ENCODE results near the gene FAN1. TPM values are rescaled to one million over a fixed set of nuclear protein-coding genes. Genes with fewer than 3 reads are reported as not detected.
"Not testable (repeated sequence)": the region's sequence is repeated elsewhere in the genome, so short reads cannot be mapped to it uniquely, and the experiment has no call there.

FAN1 gene
- 13.6 TPM for polyA plus RNA-seq (2013, experiment 1 of 2; ENCODE audit: insufficient read length)
- 14.1 TPM for polyA plus RNA-seq (2013, experiment 2 of 2; ENCODE audit: insufficient read length)

DNA sequence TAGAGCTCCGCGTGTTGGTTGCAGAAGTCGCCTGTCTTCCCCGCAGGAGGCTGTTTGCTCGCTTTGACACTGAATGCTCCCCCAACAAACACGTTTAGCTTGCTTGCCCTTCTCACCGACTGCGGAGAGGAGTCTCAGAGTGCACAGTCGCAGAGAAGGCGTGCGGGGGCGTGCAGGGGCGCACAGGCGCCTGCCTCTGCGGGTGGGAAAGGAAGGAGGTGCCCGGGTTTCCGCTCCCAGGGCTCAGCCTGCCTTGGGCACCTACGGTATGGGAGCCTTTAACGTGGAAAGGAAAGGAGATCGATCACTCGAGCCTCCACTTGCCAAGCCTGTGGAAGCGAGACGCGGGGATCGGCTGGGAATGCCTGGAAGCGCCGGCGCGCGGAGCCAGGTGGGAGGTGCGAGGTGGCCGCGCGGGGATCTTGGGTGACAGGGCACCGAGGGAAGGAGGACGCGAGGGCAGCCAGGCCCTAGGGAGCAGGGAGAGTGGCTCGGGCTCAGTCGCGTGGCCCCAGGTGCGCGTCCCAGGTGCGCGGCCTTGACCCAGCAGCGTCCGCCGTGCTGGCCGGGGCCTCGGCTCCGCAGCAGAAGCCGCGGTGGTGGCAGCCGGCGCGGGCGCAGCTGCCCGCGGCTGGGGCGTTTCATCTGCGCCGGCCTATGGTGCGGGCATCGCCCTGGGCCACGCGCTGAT, at the start of gene FAN1:
Gene FAN1, plus strand, starts transcription at position 419 of the 691 bp plus-strand sequence. CDS start 749 bp downstream, outside the sequence.
- peak; percentile 85 for DNase-seq

- DNase-seq: peak; percentile 27
Observed at GRCh38 chr15:30859091-30859874, 44.4 kb upstream of the FAN1 start.

- no peak for DNase-seq
Observed at GRCh38 chr15:30865257-30865656, 38.5 kb upstream of the FAN1 start.

GRCh38 chr15:30870681-30871080, 33.0 kb upstream of the FAN1 start:
- no peak for DNase-seq

GRCh38 chr15:30872341-30872748, 31.4 kb upstream of the FAN1 start:
- no peak for DNase-seq

- no peak for DNase-seq
Observed at GRCh38 chr15:30877070-30877469, 26.6 kb upstream of the FAN1 start.

DNA sequence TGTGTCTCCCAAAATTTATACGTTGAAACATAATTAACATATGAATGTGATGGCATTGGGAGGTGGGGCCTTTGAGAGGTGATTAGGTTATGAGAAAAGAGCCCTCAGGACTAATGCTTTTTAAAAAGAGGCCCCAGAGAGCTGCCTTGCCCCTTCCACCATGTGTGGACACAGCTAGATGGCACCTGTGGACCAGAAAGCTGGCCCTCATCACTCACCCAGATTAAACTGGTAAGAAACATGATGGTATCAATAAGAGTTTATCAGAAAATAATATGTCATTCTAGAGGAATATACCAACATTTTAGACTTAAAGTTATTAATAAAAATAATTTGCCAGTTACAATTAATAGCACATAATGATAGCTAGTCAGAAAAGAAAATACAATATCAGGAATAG, 25.2 kb upstream of the FAN1 start:
- DNase-seq: no peak

- no peak for DNase-seq
Observed at GRCh38 chr15:30882849-30883433, 20.8 kb upstream of the FAN1 start.

DNA sequence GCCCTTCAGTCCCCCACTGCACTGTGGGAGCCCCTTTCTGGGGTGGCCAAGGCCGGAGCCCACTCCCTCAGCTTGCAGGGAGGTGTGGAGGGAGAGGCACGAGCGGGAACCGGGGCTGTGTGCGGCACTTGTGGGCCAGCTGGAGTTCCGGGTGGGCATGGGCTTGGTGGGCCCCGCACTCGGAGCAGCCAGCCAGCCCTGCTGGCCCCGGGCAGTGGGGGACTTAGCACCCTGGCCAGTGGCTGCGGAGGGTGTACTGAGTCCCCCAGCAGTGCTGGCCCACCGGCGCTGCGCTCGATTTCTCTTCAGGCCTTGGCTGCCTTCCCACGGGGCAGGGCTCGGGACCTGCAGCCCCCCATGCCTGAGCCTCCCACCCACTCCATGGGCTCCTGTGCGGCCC, 20.0 kb upstream of the FAN1 start:
- not testable (repeated sequence) for DNase-seq

GRCh38 chr15:30885814-30886213, 17.9 kb upstream of the FAN1 start:
- peak; percentile 16 for DNase-seq

GRCh38 chr15:30889196-30889595, 14.5 kb upstream of the FAN1 start:
- no peak for DNase-seq

DNA sequence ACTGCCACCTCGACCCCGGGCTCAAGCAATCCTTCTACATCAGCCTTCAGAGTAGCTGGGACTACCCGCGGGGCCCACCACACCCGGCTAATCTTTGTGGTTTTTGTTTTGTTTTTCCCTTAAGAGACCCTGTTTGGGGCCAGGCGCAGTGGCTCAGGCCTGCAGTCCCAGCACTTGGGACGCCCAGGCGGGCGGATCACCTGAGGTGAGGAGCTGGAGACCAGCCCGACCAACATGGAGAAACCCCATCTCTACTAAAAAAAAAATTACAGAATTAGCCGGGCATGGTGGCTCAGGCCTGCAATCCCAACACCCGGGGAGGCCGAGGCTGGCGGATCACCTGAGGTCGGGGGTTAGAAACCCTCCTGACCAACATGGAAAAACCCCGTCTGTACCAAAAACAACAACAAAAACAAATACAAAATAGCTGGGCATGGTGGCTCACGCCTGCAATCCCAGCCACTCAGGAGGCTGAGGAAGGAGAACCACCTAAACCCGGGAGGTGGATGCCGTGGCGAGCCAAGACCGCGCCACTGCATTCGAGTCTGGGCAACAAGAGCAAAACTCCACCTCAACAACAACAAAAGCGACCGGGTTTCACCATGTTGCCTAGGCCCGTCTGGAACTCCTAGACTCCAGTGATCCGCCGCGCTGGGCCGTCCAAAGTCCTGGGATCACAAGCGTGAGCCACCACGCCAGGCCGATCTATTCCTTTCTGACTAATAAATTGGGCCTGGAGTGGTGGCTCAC, 8.1 kb upstream of the FAN1 start:
- DNase-seq: no peak

GRCh38 chr15:30896211-30896606, 7.5 kb upstream of the FAN1 start:
- DNase-seq: no peak

GRCh38 chr15:30901889-30902288, 1.8 kb upstream of the FAN1 start:
- no peak for DNase-seq

DNA sequence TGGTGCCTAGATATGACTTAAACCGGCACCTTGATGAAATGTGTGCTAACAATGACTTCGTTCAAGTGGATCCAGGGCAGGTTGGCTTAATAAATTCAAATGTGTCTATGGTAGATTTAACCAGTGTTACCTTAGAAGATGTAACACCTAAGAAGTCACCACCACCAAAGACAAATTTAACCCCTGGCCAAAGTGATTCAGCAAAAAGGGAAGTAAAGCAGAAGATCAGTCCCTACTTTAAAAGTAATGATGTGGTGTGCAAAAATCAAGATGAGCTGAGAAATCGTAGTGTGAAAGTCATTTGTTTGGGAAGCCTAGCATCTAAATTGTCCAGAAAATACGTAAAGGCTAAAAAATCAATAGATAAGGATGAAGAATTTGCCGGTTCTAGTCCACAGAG, 1.1 kb downstream of the FAN1 start:
- DNase-seq: no peak

DNA sequence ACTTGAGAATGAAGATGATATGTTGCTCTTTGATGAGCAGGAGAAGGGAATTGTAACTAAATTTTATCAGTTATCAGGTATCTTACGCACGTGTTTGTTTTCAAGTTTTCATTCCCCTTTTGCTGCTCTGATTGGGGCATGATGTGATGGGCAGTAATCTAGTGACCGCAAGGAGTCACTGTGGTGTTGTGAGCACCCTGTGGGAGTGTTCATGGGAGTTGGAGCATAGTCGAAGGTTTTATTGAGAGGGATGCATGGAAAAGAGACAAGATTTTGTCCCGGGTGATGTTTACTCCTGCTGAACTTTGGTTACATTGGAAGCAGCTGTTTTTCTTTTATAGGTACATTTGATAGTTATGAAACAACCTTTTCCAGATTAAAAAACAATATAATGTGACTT, 2.1 kb downstream of the FAN1 start:
- DNase-seq: no peak

DNA sequence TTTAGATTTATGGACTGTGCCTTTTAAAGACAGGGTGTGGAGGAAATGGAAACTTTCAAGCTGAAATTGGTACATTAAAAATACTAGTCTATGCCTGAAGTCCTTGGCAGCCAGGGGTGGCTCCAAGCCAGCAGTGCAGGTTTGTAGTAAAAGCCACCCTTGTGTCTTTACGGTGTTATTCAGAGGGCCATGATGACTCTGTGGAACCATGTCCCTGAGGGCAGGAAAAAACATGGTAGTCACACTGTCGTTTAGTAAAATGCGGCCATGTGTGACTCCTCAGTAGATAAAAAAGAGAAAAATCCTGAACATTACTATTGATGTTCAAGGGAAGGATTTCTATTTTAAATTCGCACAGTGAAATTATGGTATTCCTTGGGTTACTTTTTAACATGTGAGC, 2.7 kb downstream of the FAN1 start:
- no peak for DNase-seq

DNA sequence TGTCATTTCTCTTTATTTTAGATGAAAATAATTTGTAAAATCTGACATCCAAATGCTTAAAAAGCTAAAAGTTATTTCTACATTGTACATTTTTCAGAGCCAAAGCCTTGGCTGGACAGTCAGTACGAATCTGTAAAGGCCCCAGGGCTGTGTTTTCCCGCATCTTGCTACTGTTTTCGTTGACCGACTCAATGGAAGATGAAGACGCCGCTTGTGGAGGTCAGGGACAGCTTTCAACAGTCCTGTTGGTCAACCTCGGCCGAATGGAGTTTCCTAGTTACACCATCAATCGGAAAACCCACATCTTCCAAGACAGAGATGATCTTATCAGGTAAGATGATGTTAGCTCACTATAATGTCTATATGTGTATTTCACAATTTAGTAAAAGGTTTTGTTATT, 10.0 kb downstream of the FAN1 start:
- DNase-seq: no peak

DNA sequence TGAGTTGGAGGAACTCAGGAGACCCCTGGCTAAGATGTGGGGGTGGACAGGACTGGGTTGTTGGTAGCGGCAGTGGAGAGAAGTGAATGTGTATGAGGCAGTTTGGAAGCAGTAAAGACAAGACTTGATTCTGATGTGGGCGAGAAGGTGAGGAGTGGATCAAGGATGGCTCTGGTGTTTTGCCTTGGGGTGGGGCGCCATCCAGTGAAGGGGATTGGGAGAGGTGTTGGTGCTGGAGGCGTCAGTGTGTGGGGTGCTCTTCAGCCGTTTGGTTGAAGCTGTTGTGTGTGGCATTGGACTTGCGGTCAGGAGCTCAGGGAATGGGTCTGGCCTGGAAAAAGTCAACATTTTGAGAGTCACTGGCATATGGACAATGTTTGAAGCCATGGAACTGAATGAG, 13.3 kb downstream of the FAN1 start:
- DNase-seq: no peak

GRCh38 chr15:30917675-30918074, 14.0 kb downstream of the FAN1 start:
- no peak for DNase-seq

DNA sequence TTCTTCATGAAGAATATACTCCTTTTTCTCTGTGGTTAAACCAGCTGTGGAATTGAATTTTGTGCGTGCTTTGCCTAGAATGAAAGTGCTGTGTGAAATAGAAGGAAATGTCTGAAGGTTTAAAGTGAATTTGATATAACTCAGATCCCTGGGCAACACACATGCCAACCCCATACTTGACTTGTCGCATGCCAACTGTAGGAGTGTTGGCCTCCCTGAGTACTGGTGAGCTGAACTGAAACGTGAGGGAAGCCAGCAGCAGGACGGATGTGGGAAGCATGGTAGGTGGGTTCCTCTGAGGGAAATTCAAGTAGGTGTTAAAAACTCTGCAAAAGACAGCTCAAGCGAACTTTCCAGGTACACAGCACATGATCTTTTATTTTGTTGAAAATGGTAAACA, 14.7 kb downstream of the FAN1 start:
- DNase-seq: no peak

DNA sequence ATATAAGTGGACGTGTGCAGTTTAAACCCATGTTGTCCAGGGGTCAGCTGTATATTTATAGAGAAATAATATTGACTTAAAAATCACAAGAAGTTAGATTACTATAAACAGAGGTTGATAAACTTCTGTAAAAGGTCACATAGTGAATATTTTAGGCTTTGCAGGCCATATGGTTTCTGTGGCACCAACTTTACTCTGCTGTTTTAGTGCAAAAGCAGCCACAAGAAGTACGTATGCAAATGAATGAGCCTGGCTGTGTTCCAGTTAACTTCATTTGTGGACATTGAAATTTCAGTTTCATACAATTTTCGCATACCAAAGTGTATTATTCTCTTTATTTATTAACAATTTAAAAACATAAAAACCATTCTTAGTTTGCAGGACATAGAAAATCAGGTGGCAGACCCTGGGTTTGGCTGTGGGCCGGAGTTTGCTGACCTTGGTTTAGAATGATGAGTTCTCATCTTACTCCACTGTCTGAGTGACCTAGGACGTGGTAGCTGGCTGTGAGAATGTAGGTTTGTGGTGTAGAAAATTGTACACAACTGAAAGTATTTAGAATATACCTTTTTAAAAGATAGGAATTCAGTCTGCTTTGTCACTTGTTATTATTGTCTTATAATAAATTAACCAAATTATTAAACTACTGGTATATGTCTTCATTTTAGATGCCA, 16.3 kb downstream of the FAN1 start:
- DNase-seq: no peak
